ENCODE data around the gene SERPINE1. TPM values are rescaled to one million over a fixed set of nuclear protein-coding genes. Genes with fewer than 3 reads are reported as not detected.

SERPINE1 gene
- total and polyA plus RNA-seq, 2 of the 13 experiments (the other 11 are each of a cell fraction or from before 2014, with no cell fraction given): 21.2 to 1,576 TPM

DNA sequence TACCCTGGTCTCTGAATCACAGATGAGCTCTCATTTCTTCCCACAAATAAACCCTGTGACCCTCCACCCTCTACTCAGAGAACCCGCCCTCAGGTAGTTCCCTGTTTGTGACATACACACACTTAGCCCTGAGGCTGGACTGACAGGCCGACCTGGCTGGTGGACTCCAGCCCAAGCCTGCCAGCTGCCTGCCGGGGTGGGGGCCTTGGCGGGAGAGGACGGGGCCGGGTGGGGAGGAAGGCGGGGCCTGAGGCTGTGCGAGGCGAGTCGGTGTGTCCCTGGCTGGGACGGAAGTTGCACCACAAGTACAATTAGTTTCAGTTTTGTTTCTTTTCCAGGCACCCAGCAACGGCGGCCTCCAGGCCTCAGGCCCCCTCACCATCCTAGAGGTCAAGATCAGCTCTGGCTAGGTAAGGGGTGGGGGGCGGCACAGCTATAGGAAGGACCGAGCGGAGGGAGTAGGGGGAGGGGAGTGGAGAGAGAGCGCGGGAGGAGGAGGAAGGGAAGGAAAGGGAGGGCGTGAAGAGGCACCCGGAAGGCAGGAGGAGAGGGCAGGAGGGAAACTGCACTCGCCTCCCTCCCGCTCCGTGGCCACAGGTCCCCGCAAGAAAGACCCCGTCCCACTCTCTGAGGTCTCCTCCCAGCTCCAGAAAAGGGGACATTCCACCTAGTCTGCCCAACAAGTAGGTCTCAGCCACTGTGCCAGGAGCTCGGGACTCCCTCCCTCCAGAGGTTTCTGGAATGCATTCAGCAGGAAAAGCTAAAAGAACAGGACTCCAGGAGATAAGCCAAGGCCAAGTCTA is 41.5 kb upstream of the SERPINE1 start, which contains the start of gene TRIM56 (continued):
- no peak for TF ChIP-seq ZBED4 (CRISPR knock-in tag; IDR thresholded peaks at IDR 0.05; ENCODE audit: borderline replicate concordance)
- TF ChIP-seq, protein P1, sequence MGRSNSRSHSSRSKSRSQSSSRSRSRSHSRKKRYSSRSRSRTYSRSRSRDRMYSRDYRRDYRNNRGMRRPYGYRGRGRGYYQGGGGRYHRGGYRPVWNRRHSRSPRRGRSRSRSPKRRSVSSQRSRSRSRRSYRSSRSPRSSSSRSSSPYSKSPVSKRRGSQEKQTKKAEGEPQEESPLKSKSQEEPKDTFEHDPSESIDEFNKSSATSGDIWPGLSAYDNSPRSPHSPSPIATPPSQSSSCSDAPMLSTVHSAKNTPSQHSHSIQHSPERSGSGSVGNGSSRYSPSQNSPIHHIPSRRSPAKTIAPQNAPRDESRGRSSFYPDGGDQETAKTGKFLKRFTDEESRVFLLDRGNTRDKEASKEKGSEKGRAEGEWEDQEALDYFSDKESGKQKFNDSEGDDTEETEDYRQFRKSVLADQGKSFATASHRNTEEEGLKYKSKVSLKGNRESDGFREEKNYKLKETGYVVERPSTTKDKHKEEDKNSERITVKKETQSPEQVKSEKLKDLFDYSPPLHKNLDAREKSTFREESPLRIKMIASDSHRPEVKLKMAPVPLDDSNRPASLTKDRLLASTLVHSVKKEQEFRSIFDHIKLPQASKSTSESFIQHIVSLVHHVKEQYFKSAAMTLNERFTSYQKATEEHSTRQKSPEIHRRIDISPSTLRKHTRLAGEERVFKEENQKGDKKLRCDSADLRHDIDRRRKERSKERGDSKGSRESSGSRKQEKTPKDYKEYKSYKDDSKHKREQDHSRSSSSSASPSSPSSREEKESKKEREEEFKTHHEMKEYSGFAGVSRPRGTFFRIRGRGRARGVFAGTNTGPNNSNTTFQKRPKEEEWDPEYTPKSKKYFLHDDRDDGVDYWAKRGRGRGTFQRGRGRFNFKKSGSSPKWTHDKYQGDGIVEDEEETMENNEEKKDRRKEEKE (IDR thresholded peaks at IDR 0.05): no peak
- no peak for TF ChIP-seq ZNF598 (CRISPR knock-in tag; IDR thresholded peaks at IDR 0.05; ENCODE audit: borderline replicate concordance)
- no peak for TF ChIP-seq SMYD3 (CRISPR knock-in tag; IDR thresholded peaks at IDR 0.05)
- no peak for TF ChIP-seq NFYB (CRISPR knock-in tag; IDR thresholded peaks at IDR 0.05)
- no peak for TF ChIP-seq RFX5 (IDR thresholded peaks at IDR 0.05; ENCODE audit: low read depth, low read length)
- no peak; the same call in 1 of the 2 replicates for TF ChIP-seq MEIS2 (CRISPR knock-in tag; IDR thresholded peaks at IDR 0.05)
- TF ChIP-seq ZNF713 (CRISPR knock-in tag; IDR thresholded peaks at IDR 0.05): no peak
- TF ChIP-seq KMT2B (CRISPR knock-in tag; IDR thresholded peaks at IDR 0.05): 0 out of 2 replicates have a peak, but pooled peaks have one; percentile 58
- TF ChIP-seq RAD51 (IDR thresholded peaks at IDR 0.05; ENCODE audit: borderline replicate concordance): no peak
- no peak for TF ChIP-seq ZNF644 (CRISPR knock-in tag; IDR thresholded peaks at IDR 0.05; ENCODE audit: low read depth)
- no peak for TF ChIP-seq ZNF790 (CRISPR knock-in tag; IDR thresholded peaks at IDR 0.05; ENCODE audit: borderline replicate concordance)
- peak; percentile 93 for TF ChIP-seq ZSCAN25 (CRISPR knock-in tag; IDR thresholded peaks at IDR 0.05)
- TF ChIP-seq KLF12 (CRISPR knock-in tag; IDR thresholded peaks at IDR 0.05; ENCODE audit: borderline replicate concordance): no peak
- TF ChIP-seq ZNF292 (CRISPR knock-in tag; IDR thresholded peaks at IDR 0.05; ENCODE audit: borderline replicate concordance, low read depth): peak; percentile 78
- no peak for TF ChIP-seq MXD1 (CRISPR knock-in tag; IDR thresholded peaks at IDR 0.05)
- TF ChIP-seq FOSL2 (CRISPR knock-in tag; IDR thresholded peaks at IDR 0.05): peak; percentile 41
- TF ChIP-seq NKX3-1 (CRISPR knock-in tag; IDR thresholded peaks at IDR 0.05): no peak
- peak; percentile 89 for TF ChIP-seq GABPB1 (CRISPR knock-in tag; IDR thresholded peaks at IDR 0.05)
- no peak for TF ChIP-seq ZNF143 (CRISPR knock-in tag; IDR thresholded peaks at IDR 0.05)
- TF ChIP-seq, protein P2, sequence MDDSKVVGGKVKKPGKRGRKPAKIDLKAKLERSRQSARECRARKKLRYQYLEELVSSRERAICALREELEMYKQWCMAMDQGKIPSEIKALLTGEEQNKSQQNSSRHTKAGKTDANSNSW (CRISPR knock-in tag; IDR thresholded peaks at IDR 0.05; ENCODE audit: borderline replicate concordance): no peak
- TF ChIP-seq AKAP8 (CRISPR knock-in tag; IDR thresholded peaks at IDR 0.05): no peak; the same call in 1 of the 2 replicates

Measured in HepG2 (cell line).